Keratinocyte (primary cell): Measurements from ENCODE around the gene GNPDA2. TPM values are rescaled to one million over a fixed set of nuclear protein-coding genes. Genes with fewer than 3 reads are reported as not detected.

Experiments
- DNase-seq: peaks from one replicate; pipeline ENCODE4 v3.0.0-alpha.2; 2011; ENCODE audit warnings: low read depth, missing footprints, low spot score
- FAIRE-seq: peaks from 2 replicates; lab custom pipeline; 2011; peaks lifted over from hg19 to GRCh38; lab: Jason Lieb, UNC
- H2AFZ ChIP-seq: 2 replicates; pipeline ENCODE4 v1.6.0; 2012; ENCODE audit warnings: low read length, control low read depth, inconsistent platforms; ENCODE audit not compliant: control insufficient read depth
- H3K27ac ChIP-seq: 2 replicates; pipeline ENCODE4 v1.5.1; 2011; ENCODE audit warnings: low read length; ENCODE audit not compliant: control insufficient read depth, insufficient read depth
- H3K27me3 ChIP-seq: 3 replicates; pipeline ENCODE4 v1.6.0; 2011; ENCODE audit warnings: low read length; ENCODE audit not compliant: control insufficient read depth, insufficient read depth; ENCODE audit errors: extremely low read depth
- H3K36me3 ChIP-seq, 2 experiments: 2 replicates in 1 of 2; 3 replicates in 1 of 2; pipeline ENCODE4 v1.5.1; 2011; ENCODE audit warnings: low read length in 2 of 2, mild to moderate bottlenecking in 1 of 2; ENCODE audit not compliant: control insufficient read depth in 2 of 2, insufficient read depth in 2 of 2; ENCODE audit errors: extremely low read depth in 1 of 2
- H3K4me1 ChIP-seq: 3 replicates; pipeline ENCODE4 v1.5.1; 2011; ENCODE audit warnings: low read length; ENCODE audit not compliant: control insufficient read depth, insufficient read depth; ENCODE audit errors: extremely low read depth
- H3K4me2 ChIP-seq: 3 replicates; pipeline ENCODE4 v1.6.0; 2011; ENCODE audit warnings: low read depth, low read length; ENCODE audit not compliant: control insufficient read depth, insufficient read depth; ENCODE audit errors: extremely low read depth
- H3K4me3 ChIP-seq, 3 experiments: fragments of 200-600 bp in 1 of 3; sonication (generic) in 1 of 3; 2 replicates in 2 of 3; 3 replicates in 1 of 3; pipeline ENCODE4 v1.5.1; 2011 to 2016; ENCODE audit warnings: low read length in 3 of 3, mild to moderate bottlenecking in 3 of 3, control low read depth in 2 of 3, inconsistent platforms in 1 of 3, low read depth in 1 of 3, mixed read lengths in 1 of 3, mixed run types in 1 of 3, moderate library complexity in 1 of 3; ENCODE audit not compliant: control insufficient read depth in 2 of 3, insufficient read depth in 2 of 3; ENCODE audit errors: extremely low read depth in 1 of 3
- H3K79me2 ChIP-seq: 2 replicates; pipeline ENCODE4 v1.6.0; 2012; ENCODE audit warnings: low read length; ENCODE audit not compliant: control insufficient read depth, insufficient read depth
- H3K9ac ChIP-seq: 3 replicates; pipeline ENCODE4 v1.6.0; 2011; ENCODE audit warnings: low read length; ENCODE audit not compliant: control insufficient read depth, insufficient read depth; ENCODE audit errors: extremely low read depth
- H3K9me1 ChIP-seq: 3 replicates; pipeline ENCODE4 v1.6.0; 2011; ENCODE audit warnings: low read length; ENCODE audit not compliant: control insufficient read depth, insufficient read depth; ENCODE audit errors: extremely low read depth
- H3K9me3 ChIP-seq: 2 replicates; pipeline ENCODE4 v1.5.1; 2012; ENCODE audit warnings: low read depth, low read length; ENCODE audit not compliant: control insufficient read depth
- H4K20me1 ChIP-seq: 3 replicates; pipeline ENCODE4 v1.6.0; 2011; ENCODE audit warnings: low read length; ENCODE audit not compliant: control insufficient read depth, insufficient read depth; ENCODE audit errors: extremely low read depth
- EZH2 ChIP-seq: IDR thresholded peaks from one replicate; pipeline ENCODE4 v1.6.1; 2012; ENCODE audit warnings: inconsistent platforms, mild to moderate bottlenecking, low read length, moderate library complexity
- dilution Hi-C: fragments of 300-500 bp; cut with MboI; formaldehyde crosslinking; loops from one replicate; pipeline ENCODE4 v1.7.0; 2020; ENCODE audit warnings: low sequenced_read_pairs; ENCODE audit not compliant: extremely low pct_ligation_motif_present
- polyA plus RNA-seq, 5 experiments: library from polyadenylated mRNA; depleted of rRNA in 3 of 5; stranded (reverse) in 3 of 5; stranded (forward) in 1 of 5; unstranded in 1 of 5; fragments of >200 nt; gene quantifications; 1 replicate in 1 of 5; 2 replicates in 3 of 5; 3 replicates in 1 of 5; pipeline versions ENCODE4 v1.2.1 to v1.2.3, GENCODE V29; 2011 to 2012; ENCODE audit warnings: missing spikeins in 2 of 5, low read depth in 1 of 5, low replicate concordance in 1 of 5
- TF ChIP-seq, protein P1 (sequence below), 3 experiments: IDR thresholded peaks in 1 of 3; conservative IDR thresholded peaks in 1 of 3; optimal IDR thresholded peaks in 1 of 3; 2 replicates in 2 of 3; 3 replicates in 1 of 3; pipeline versions ENCODE3 to v1.5.1; 2011; ENCODE audit warnings: low read length in 3 of 3, mild to moderate bottlenecking in 3 of 3, moderate library complexity in 2 of 3, control low read depth in 1 of 3, inconsistent platforms in 1 of 3; ENCODE audit not compliant: insufficient read depth in 2 of 3; ENCODE audit errors: extremely low read depth in 1 of 3

The GNPDA2 gene
- polyA plus RNA-seq, 1 donor (not counting 4 experiments of a cell fraction or from before 2014, with no cell fraction given), result 22.6 TPM

DNA sequence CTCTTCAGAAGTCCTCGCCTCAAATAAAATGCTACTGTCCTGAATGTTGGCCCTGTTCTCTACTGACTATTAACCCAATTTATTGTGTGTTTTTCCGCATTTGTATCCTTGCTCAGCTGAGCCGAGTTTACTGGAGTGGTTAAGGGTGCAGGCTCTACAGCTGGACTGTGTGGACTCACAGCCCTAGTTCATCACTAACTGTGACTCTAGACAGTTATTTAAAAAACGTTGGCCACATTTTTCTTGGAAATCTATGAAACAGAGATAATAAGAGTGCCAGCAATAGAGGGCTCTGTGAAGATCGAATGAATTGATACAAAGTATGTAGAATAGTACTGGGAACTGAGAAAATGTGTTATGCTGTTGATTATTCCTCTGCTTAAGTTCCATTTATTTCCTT lies 51.0 kb downstream of the GNPDA2 start:
- Histone ChIP-seq H3K36me3 (no peaks in the 10 kb centered on the region), H3K27me3 (no peaks in the 10 kb centered on the region), H3K4me1 (peaks cover 4% of the 10 kb centered on the region), H3K9me1 (no peaks in the 10 kb centered on the region), H3K9ac (no peak overlapping the region), H3K4me3 (no peak overlapping the region), H4K20me1 (no peaks in the 10 kb centered on the region), H3K27ac (no peak overlapping the region), H3K9me3 (no peaks in the 10 kb centered on the region), H2AFZ (no peak overlapping the region), H3K4me2 (no peak overlapping the region), H3K79me2 (peaks cover 21% of the 10 kb centered on the region)
- TF ChIP-seq EZH2, result no peak
- TF ChIP-seq, protein P1, sequence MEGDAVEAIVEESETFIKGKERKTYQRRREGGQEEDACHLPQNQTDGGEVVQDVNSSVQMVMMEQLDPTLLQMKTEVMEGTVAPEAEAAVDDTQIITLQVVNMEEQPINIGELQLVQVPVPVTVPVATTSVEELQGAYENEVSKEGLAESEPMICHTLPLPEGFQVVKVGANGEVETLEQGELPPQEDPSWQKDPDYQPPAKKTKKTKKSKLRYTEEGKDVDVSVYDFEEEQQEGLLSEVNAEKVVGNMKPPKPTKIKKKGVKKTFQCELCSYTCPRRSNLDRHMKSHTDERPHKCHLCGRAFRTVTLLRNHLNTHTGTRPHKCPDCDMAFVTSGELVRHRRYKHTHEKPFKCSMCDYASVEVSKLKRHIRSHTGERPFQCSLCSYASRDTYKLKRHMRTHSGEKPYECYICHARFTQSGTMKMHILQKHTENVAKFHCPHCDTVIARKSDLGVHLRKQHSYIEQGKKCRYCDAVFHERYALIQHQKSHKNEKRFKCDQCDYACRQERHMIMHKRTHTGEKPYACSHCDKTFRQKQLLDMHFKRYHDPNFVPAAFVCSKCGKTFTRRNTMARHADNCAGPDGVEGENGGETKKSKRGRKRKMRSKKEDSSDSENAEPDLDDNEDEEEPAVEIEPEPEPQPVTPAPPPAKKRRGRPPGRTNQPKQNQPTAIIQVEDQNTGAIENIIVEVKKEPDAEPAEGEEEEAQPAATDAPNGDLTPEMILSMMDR (optimal IDR thresholded peaks at IDR 0.05 in 1 of 3, IDR thresholded peaks at IDR 0.05 in 1 of 3, conservative IDR thresholded peaks at IDR 0.05 in 1 of 3; ENCODE audit: extremely low read depth in 1 of 3, insufficient read depth in 2 of 3, low read length in 3 of 3), result no peak
- DNase-seq, result no peak
- dilution Hi-C loops, result no loop called here
- FAIRE-seq, result no peak

- H3K36me3 ChIP-seq, result no peaks in the 10 kb centered on the region
- DNase-seq (no peak), FAIRE-seq (no peak)
- no peaks in the 10 kb centered on the region for H3K9me3 ChIP-seq
- H3K4me2 ChIP-seq, result no peak overlapping the region
- H3K4me1 ChIP-seq, result peaks cover 4% of the 10 kb centered on the region
- dilution Hi-C loops, result no loop called here
- H3K79me2 ChIP-seq, result peaks cover 12% of the 10 kb centered on the region
- no peak overlapping the region for H2AFZ ChIP-seq
- TF ChIP-seq EZH2, result no peak
- no peak overlapping the region for H3K9ac ChIP-seq
- no peaks in the 10 kb centered on the region for H3K27me3 ChIP-seq
- H3K27ac ChIP-seq, result no peak overlapping the region
- H3K9me1 ChIP-seq, result no peaks in the 10 kb centered on the region
- H4K20me1 ChIP-seq, result no peaks in the 10 kb centered on the region
- H3K4me3 ChIP-seq, result no peak overlapping the region
Measured at GRCh38 chr4:44674471-44674870, 51.9 kb downstream of the GNPDA2 start.

GRCh38 chr4:44671636-44672035 lies 54.7 kb downstream of the GNPDA2 start:
- no peak for TF ChIP-seq EZH2
- TF ChIP-seq, protein P1 (optimal IDR thresholded peaks at IDR 0.05 in 1 of 3, IDR thresholded peaks at IDR 0.05 in 1 of 3, conservative IDR thresholded peaks at IDR 0.05 in 1 of 3; ENCODE audit: extremely low read depth in 1 of 3, insufficient read depth in 2 of 3, low read length in 3 of 3), result no peak
- dilution Hi-C loops, result no loop called here
- Histone ChIP-seq H3K9ac (no peak overlapping the region), H4K20me1 (no peaks in the 10 kb centered on the region), H3K4me1 (no peaks in the 10 kb centered on the region), H3K79me2 (no peaks in the 10 kb centered on the region), H3K36me3 (no peaks in the 10 kb centered on the region), H3K4me3 (no peak overlapping the region), H3K9me1 (no peaks in the 10 kb centered on the region), H3K27ac (no peak overlapping the region), H3K4me2 (no peak overlapping the region), H2AFZ (no peak overlapping the region), H3K9me3 (no peaks in the 10 kb centered on the region), H3K27me3 (no peaks in the 10 kb centered on the region)
- DNase-seq (no peak), FAIRE-seq (no peak)
